HepG2 (cell line): ENCODE data around the gene PLIN1. TPM values are rescaled to one million over a fixed set of nuclear protein-coding genes. Genes with fewer than 3 reads are reported as not detected.
A peak's percentile ranks its signal among the peaks of the same experiment; 100 is the strongest.

Experiments
- ARHGAP35 ChIP-seq: sonication (generic); formaldehyde crosslinking; IDR thresholded peaks from 2 replicates; pipeline ENCODE4 v1.9.0; 2022; ENCODE audit warnings: mild to moderate bottlenecking, inconsistent platforms, moderate library complexity, missing genetic modification reagents, borderline replicate concordance
- ARID3A ChIP-seq: IDR thresholded peaks from 2 replicates; pipeline ENCODE4 v1.6.1; 2012; ENCODE audit warnings: low read depth, low read length, improper control_type of control experiment
- DRAP1 ChIP-seq: IDR thresholded peaks from 2 replicates; pipeline ENCODE4 v1.6.1; 2016; ENCODE audit warnings: missing genetic modification reagents, missing compliant biosample characterization
- FOXA3 ChIP-seq: IDR thresholded peaks from 2 replicates; pipeline ENCODE4 v1.6.1; 2016; ENCODE audit warnings: missing genetic modification reagents, missing compliant biosample characterization
- HNF1B ChIP-seq: sonication (generic); formaldehyde crosslinking; IDR thresholded peaks from 2 replicates; pipeline ENCODE4 v1.5.1; 2020; ENCODE audit warnings: mild to moderate bottlenecking, moderate library complexity, missing genetic modification reagents
- KDM6A ChIP-seq: IDR thresholded peaks from 2 replicates; pipeline ENCODE4 v1.6.1; 2016; ENCODE audit warnings: low read depth
- MLX ChIP-seq: IDR thresholded peaks from 2 replicates; pipeline ENCODE4 v1.6.1; 2016
- RBAK ChIP-seq: sonication (generic); formaldehyde crosslinking; IDR thresholded peaks from 2 replicates; pipeline ENCODE4 v1.5.1; 2020; ENCODE audit warnings: mild to moderate bottlenecking, missing genetic modification reagents
- REPIN1 ChIP-seq: sonication (generic); formaldehyde crosslinking; IDR thresholded peaks from 2 replicates; pipeline ENCODE4 v1.8.0; 2022; ENCODE audit warnings: missing genetic modification reagents, low read depth, mild to moderate bottlenecking, borderline replicate concordance
- THAP11 ChIP-seq: IDR thresholded peaks from 2 replicates; pipeline ENCODE4 v1.6.1; 2016; ENCODE audit warnings: missing biosample characterization, missing genetic modification reagents
- ZHX2 ChIP-seq, 2 experiments: sonication (generic) in 1 of 2; formaldehyde crosslinking in 1 of 2; IDR thresholded peaks; 2 replicates each; pipeline versions ENCODE4 v1.6.1 to v1.9.0; 2014 to 2022; ENCODE audit warnings: antibody characterized with exemption in 1 of 2, borderline replicate concordance in 1 of 2, inconsistent platforms in 1 of 2, low read depth in 1 of 2, missing genetic modification reagents in 1 of 2
- ZNF264 ChIP-seq: sonication (generic); formaldehyde crosslinking; IDR thresholded peaks from 2 replicates; pipeline ENCODE4 v1.4.0; 2020; ENCODE audit warnings: missing genetic modification reagents
- ZNF280D ChIP-seq: sonication (generic); formaldehyde crosslinking; IDR thresholded peaks from 2 replicates; pipeline ENCODE4 v1.5.1; 2020; ENCODE audit warnings: mild to moderate bottlenecking, missing genetic modification reagents
- ZNF83 ChIP-seq: sonication (generic); formaldehyde crosslinking; IDR thresholded peaks from 2 replicates; pipeline ENCODE4 v1.4.0; 2020; ENCODE audit warnings: missing genetic modification reagents, mild to moderate bottlenecking, borderline replicate concordance
- polyA plus RNA-seq, 8 experiments: library from polyadenylated mRNA; depleted of rRNA in 3 of 8; stranded (reverse) in 7 of 8; unstranded in 1 of 8; fragments of >200 nt; fragmentation: Illumina TruSeq in 4 of 8; extraction: Trizol in 4 of 8; gene quantifications; 2 replicates each; pipeline versions ENCODE4 v1.2.1 to v1.2.3, GENCODE V29; 2011 to 2016; ENCODE audit warnings: low read depth in 4 of 8, missing spikeins in 1 of 8, mixed read lengths in 1 of 8; ENCODE audit not compliant: insufficient read depth in 1 of 8
- total RNA-seq, 5 experiments: library from RNA; depleted of rRNA; stranded (reverse); fragments of >200 nt; fragmentation: Illumina TruSeq; extraction: Trizol; gene quantifications; 2 replicates each; pipeline ENCODE4 v1.2.3, GENCODE V29; 2016; ENCODE audit warnings: low read depth in 1 of 5

Gene PLIN1
- total and polyA plus RNA-seq, 2 of the 13 experiments (the other 11 are each of a cell fraction or from before 2014, with no cell fraction given) = 0.74 to 1.2 TPM

GRCh38 chr15:89680282-89680873 is 1.2 kb upstream of the PLIN1 start (continued):
- 0 out of 2 replicates have a peak, but pooled peaks have one; percentile 62 for TF ChIP-seq ZNF280D (CRISPR knock-in tag)
- TF ChIP-seq MLX (CRISPR knock-in tag) = no peak
- TF ChIP-seq HNF1B = peak; percentile 26; the same call in 1 of the 2 replicates
- no peak for TF ChIP-seq ZNF264 (CRISPR knock-in tag)
- TF ChIP-seq RBAK = no peak
- TF ChIP-seq THAP11 (CRISPR knock-in tag) = 0 out of 2 replicates have a peak, but pooled peaks have one; percentile 28
- peak; percentile 79; the same call in 1 of the 2 replicates for TF ChIP-seq REPIN1 (CRISPR knock-in tag)
- TF ChIP-seq ZNF83 (CRISPR knock-in tag) = no peak
- TF ChIP-seq DRAP1 (CRISPR knock-in tag) = peak; percentile 45; the same call in 1 of the 2 replicates
- peak; percentile 74; the same call in 1 of the 2 replicates for TF ChIP-seq ZHX2 (IDR thresholded peaks at IDR 0.05; ENCODE audit: low read depth)
- TF ChIP-seq ZHX2 (CRISPR knock-in tag; IDR thresholded peaks at IDR 0.05; ENCODE audit: borderline replicate concordance) = no peak
- TF ChIP-seq FOXA3 (CRISPR knock-in tag) = peak; percentile 32; the same call in 1 of the 2 replicates
- no peak for TF ChIP-seq ARHGAP35 (CRISPR knock-in tag)
- peak; percentile 71 for TF ChIP-seq ARID3A
- TF ChIP-seq KDM6A = peak; percentile 40; the same call in 1 of the 2 replicates
